Liver (tissue), 3 donors: ENCODE results near the gene CORO2A.

Experiments
- GABPA ChIP-seq, 2 donors: IDR thresholded peaks in 1 of 2; conservative IDR thresholded peaks in 1 of 2; 2 replicates each; pipeline ENCODE4 v1.6.1; 2016; ENCODE audit warnings: antibody characterized with exemption in 2 of 2, mild to moderate bottlenecking in 1 of 2, moderate library complexity in 1 of 2
- JUND ChIP-seq, 2 donors: IDR thresholded peaks; 2 replicates each; pipeline ENCODE4 v1.6.1; 2016; ENCODE audit warnings: antibody characterized with exemption in 2 of 2
- RAD21 ChIP-seq, 2 donors: IDR thresholded peaks; 2 replicates each; pipeline ENCODE4 v1.6.1; 2016; ENCODE audit warnings: antibody characterized with exemption in 2 of 2, mild to moderate bottlenecking in 2 of 2
- REST ChIP-seq: IDR thresholded peaks from 2 replicates; pipeline ENCODE4 v1.6.1; 2016; ENCODE audit warnings: antibody characterized with exemption, mild to moderate bottlenecking
- TAF1 ChIP-seq: conservative IDR thresholded peaks from 2 replicates; pipeline ENCODE4 v1.6.1; 2016; ENCODE audit warnings: antibody characterized with exemption, mild to moderate bottlenecking
- YY1 ChIP-seq: IDR thresholded peaks from 2 replicates; pipeline ENCODE4 v1.6.1; 2016; ENCODE audit warnings: antibody characterized with exemption, mild to moderate bottlenecking
- TF ChIP-seq, protein P1 (sequence below): fragments of 150-350 bp; IDR thresholded peaks from 2 replicates; pipeline ENCODE4 v1.5.1; 2017; ENCODE audit warnings: improper control_type of control experiment, low read depth, low read length; ENCODE audit not compliant: missing input control
- TF ChIP-seq, protein P2 (sequence below): IDR thresholded peaks from 2 replicates; pipeline ENCODE4 v1.6.1; 2016; ENCODE audit warnings: antibody characterized with exemption
- donor health status: healthy.
- donor health status: healthy.

DNA sequence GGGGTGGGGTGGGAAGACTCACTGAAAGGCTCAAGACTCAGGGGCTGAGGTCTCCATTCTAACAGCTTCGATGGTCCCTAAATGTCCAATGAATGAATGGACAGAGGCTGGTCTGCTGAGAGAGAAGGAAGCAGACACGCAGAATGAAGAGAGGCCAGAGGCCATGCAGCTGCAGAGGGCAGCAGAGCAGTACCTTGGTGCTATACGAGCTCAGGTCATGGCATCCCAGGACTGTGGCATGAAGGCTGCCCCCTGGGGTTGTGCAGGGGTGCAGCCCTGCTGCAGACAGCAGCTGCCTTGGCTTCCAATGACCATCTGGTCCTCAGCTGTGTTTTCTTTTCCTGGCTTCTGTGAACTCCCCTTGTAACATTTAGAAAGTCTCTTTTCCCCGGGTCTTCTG, 15.2 kb upstream of the CORO2A start:
- TF ChIP-seq, protein P1, sequence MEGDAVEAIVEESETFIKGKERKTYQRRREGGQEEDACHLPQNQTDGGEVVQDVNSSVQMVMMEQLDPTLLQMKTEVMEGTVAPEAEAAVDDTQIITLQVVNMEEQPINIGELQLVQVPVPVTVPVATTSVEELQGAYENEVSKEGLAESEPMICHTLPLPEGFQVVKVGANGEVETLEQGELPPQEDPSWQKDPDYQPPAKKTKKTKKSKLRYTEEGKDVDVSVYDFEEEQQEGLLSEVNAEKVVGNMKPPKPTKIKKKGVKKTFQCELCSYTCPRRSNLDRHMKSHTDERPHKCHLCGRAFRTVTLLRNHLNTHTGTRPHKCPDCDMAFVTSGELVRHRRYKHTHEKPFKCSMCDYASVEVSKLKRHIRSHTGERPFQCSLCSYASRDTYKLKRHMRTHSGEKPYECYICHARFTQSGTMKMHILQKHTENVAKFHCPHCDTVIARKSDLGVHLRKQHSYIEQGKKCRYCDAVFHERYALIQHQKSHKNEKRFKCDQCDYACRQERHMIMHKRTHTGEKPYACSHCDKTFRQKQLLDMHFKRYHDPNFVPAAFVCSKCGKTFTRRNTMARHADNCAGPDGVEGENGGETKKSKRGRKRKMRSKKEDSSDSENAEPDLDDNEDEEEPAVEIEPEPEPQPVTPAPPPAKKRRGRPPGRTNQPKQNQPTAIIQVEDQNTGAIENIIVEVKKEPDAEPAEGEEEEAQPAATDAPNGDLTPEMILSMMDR: no peak
- TF ChIP-seq YY1 (no peak), GABPA (IDR thresholded peaks at IDR 0.05 in 1 of 2, conservative IDR thresholded peaks at IDR 0.05 in 1 of 2) (no peak), TAF1 (no peak), RAD21 (IDR thresholded peaks at IDR 0.05) (peak; percentile 54 to 67), JUND (IDR thresholded peaks at IDR 0.05) (no peak), REST (no peak)
- TF ChIP-seq, protein P2, sequence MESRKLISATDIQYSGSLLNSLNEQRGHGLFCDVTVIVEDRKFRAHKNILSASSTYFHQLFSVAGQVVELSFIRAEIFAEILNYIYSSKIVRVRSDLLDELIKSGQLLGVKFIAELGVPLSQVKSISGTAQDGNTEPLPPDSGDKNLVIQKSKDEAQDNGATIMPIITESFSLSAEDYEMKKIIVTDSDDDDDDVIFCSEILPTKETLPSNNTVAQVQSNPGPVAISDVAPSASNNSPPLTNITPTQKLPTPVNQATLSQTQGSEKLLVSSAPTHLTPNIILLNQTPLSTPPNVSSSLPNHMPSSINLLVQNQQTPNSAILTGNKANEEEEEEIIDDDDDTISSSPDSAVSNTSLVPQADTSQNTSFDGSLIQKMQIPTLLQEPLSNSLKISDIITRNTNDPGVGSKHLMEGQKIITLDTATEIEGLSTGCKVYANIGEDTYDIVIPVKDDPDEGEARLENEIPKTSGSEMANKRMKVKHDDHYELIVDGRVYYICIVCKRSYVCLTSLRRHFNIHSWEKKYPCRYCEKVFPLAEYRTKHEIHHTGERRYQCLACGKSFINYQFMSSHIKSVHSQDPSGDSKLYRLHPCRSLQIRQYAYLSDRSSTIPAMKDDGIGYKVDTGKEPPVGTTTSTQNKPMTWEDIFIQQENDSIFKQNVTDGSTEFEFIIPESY: no peak
